ENCODE data around the gene NCAM2. TPM values are rescaled to one million over a fixed set of nuclear protein-coding genes. Genes with fewer than 3 reads are reported as not detected.

NCAM2 gene
- total and polyA plus RNA-seq, 2 donors, result 0.34 to 0.52 TPM

DNA sequence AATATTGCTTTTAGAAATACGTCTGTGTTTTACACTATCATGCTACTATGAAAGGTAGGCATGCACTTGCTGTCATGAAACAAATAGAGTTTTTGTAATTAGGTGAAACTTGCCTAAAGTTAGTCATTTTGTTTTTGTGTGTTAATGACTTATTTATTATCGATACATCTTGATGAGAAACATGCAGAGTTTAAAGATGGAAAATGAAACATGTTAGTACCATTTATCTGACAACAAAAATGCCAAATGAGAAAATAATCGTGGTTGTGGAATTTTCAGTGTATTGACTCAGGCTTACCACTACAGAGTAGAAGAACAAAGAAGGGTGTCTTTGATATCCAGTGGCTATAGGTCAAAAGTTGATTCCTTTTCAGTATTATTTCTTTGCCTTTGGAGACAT is 105.5 kb downstream of the NCAM2 start:
- H3K27ac ChIP-seq (ENCODE audit: low read depth in 1 of 2, low read length in 1 of 2), result no peak overlapping the region
- no peaks in the 10 kb centered on the region for H3K9me3 ChIP-seq (ENCODE audit: control insufficient read depth in 2 of 2, insufficient read depth in 1 of 2, low read length in 1 of 2)
- DNase-seq (ENCODE audit: low read depth in 6 of 9, low spot score in 9 of 9), result no peak
- H3K4me3 ChIP-seq (ENCODE audit: low read length in 2 of 2), result no peak overlapping the region
- no peaks in the 10 kb centered on the region for H3K4me1 ChIP-seq (ENCODE audit: control insufficient read depth in 2 of 2, insufficient read depth in 2 of 2, low read length in 2 of 2)
- no peaks in the 10 kb centered on the region for H3K36me3 ChIP-seq (ENCODE audit: control insufficient read depth in 2 of 2, insufficient read depth in 2 of 2, low read length in 1 of 2)
- no peaks in the 10 kb centered on the region for H3K27me3 ChIP-seq (ENCODE audit: control insufficient read depth in 2 of 2, insufficient read depth in 1 of 2, low read length in 1 of 2)
- 88% methylated on average over 3 of the region's 3 CpGs for WGBS

DNA sequence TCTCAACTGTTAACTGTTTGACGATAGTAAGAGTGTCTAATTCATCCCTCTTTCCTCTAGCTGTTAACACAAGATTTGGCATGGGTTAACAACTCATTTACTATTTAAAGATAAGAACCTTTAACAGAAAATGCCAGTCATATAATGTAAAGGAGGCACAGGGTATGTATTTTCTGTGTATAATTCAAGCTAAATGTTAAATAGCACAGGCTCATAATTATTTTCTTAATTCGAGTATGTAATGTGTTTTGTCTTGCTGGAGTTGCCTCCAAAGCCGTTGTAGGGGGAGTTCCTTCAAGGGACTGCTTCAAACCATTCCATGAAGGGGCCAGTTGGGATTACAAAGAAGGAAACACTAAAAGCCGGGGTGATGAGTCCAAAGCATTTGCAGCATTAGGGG is 111.5 kb downstream of the NCAM2 start:
- no peaks in the 10 kb centered on the region for H3K9me3 ChIP-seq (ENCODE audit: control insufficient read depth in 2 of 2, insufficient read depth in 1 of 2, low read length in 1 of 2)
- no peak for DNase-seq (ENCODE audit: low read depth in 6 of 9, low spot score in 9 of 9)
- H3K36me3 ChIP-seq (ENCODE audit: control insufficient read depth in 2 of 2, insufficient read depth in 2 of 2, low read length in 1 of 2), result no peaks in the 10 kb centered on the region
- 91% methylated on average over 4 of the region's 4 CpGs for WGBS
- no peak overlapping the region for H3K27ac ChIP-seq (ENCODE audit: low read depth in 1 of 2, low read length in 1 of 2)
- H3K27me3 ChIP-seq (ENCODE audit: control insufficient read depth in 2 of 2, insufficient read depth in 1 of 2, low read length in 1 of 2), result no peaks in the 10 kb centered on the region
- H3K4me3 ChIP-seq (ENCODE audit: low read length in 2 of 2), result no peak overlapping the region
- no peaks in the 10 kb centered on the region for H3K4me1 ChIP-seq (ENCODE audit: control insufficient read depth in 2 of 2, insufficient read depth in 2 of 2, low read length in 2 of 2)

DNA sequence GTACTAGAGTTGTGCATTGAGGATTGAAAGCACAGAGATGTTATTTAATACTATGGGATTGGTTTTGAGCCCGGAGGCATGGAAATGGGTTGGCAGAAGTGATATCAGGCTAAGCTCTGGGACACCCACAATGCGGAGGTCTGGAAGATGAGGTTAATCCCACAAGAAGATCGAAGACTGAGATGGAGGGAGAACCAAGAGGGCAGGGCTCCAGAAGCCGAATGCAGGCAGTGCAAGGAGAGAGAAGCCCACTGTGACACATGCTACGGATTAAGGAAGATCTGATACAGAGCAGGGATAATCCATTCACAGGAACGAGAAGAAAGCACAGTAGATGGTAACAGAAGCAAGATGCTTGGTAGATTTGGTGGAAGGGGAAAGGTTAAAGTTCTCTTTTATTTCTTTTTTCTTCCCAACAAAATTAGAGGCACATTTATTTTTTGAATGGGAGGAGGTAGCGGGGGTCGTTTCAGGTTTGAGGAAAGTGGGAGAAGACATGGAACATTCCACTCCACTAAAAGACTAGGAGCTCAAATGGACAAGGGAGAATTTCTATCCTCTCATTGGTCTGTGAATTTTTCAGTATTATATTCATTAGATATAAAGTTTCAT is 113.2 kb downstream of the NCAM2 start:
- no peak overlapping the region for H3K4me3 ChIP-seq (ENCODE audit: low read length in 2 of 2)
- H3K27ac ChIP-seq (ENCODE audit: low read depth in 1 of 2, low read length in 1 of 2), result no peak overlapping the region
- WGBS, result 92% methylated on average over 8 of the region's 8 CpGs
- H3K27me3 ChIP-seq (ENCODE audit: control insufficient read depth in 2 of 2, insufficient read depth in 1 of 2, low read length in 1 of 2), result no peaks in the 10 kb centered on the region
- no peak for DNase-seq (ENCODE audit: low read depth in 6 of 9, low spot score in 9 of 9)
- no peaks in the 10 kb centered on the region for H3K9me3 ChIP-seq (ENCODE audit: control insufficient read depth in 2 of 2, insufficient read depth in 1 of 2, low read length in 1 of 2)
- H3K4me1 ChIP-seq (ENCODE audit: control insufficient read depth in 2 of 2, insufficient read depth in 2 of 2, low read length in 2 of 2), result no peaks in the 10 kb centered on the region
- no peaks in the 10 kb centered on the region for H3K36me3 ChIP-seq (ENCODE audit: control insufficient read depth in 2 of 2, insufficient read depth in 2 of 2, low read length in 1 of 2)

DNA sequence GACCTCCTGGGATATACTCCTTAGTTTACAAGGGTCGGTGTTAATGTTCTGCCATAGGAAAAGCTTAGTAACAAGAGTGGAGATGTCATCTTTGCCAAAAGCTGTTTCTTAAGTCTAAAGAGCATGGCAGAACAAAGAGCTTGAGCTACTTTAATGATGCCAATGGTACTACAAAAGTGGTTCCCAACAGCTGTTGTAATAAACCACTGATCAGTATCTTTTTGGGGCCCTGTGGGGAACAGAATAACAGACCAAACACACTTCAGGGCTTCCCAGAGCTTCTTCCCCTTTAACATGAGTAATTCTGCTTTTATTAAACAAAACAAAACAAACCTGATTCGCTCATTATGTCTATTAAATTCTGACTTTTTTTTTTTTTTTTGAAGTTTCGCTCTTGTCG is 116.3 kb downstream of the NCAM2 start:
- no peak for DNase-seq (ENCODE audit: low read depth in 6 of 9, low spot score in 9 of 9)
- Histone ChIP-seq H3K27me3 (ENCODE audit: control insufficient read depth in 2 of 2, insufficient read depth in 1 of 2, low read length in 1 of 2) (no peaks in the 10 kb centered on the region), H3K4me1 (ENCODE audit: control insufficient read depth in 2 of 2, insufficient read depth in 2 of 2, low read length in 2 of 2) (no peaks in the 10 kb centered on the region), H3K27ac (ENCODE audit: low read depth in 1 of 2, low read length in 1 of 2) (no peak overlapping the region), H3K36me3 (ENCODE audit: control insufficient read depth in 2 of 2, insufficient read depth in 2 of 2, low read length in 1 of 2) (no peaks in the 10 kb centered on the region), H3K9me3 (ENCODE audit: control insufficient read depth in 2 of 2, insufficient read depth in 1 of 2, low read length in 1 of 2) (no peaks in the 10 kb centered on the region), H3K4me3 (ENCODE audit: low read length in 2 of 2) (no peak overlapping the region)
- 94% methylated on average over 4 of the region's 4 CpGs for WGBS

DNA sequence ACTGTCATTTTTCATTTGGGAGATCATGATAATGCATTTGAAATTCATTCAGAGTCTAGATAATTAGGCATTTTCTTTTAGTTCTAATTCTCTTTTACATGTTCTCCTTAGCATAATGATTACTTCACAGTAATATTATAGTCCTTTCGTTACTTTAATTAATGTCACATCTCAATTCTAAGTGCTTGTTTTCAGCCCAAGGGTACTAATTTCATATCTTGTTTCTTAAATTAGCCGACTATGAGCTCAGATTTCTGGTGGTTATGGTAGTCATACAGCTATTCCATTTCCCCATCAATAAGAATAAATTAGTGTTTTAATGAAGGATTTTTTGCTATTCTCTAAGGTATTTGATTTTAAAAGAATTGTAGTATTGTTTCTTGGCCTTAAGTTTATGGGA is 120.9 kb downstream of the NCAM2 start:
- Histone ChIP-seq H3K9me3 (ENCODE audit: control insufficient read depth in 2 of 2, insufficient read depth in 1 of 2, low read length in 1 of 2) (no peaks in the 10 kb centered on the region), H3K4me3 (ENCODE audit: low read length in 2 of 2) (no peak overlapping the region), H3K27ac (ENCODE audit: low read depth in 1 of 2, low read length in 1 of 2) (no peak overlapping the region), H3K4me1 (ENCODE audit: control insufficient read depth in 2 of 2, insufficient read depth in 2 of 2, low read length in 2 of 2) (no peaks in the 10 kb centered on the region), H3K36me3 (ENCODE audit: control insufficient read depth in 2 of 2, insufficient read depth in 2 of 2, low read length in 1 of 2) (no peaks in the 10 kb centered on the region), H3K27me3 (ENCODE audit: control insufficient read depth in 2 of 2, insufficient read depth in 1 of 2, low read length in 1 of 2) (no peaks in the 10 kb centered on the region)
- 90% methylated on average over 2 of the region's 2 CpGs for WGBS
- no peak for DNase-seq (ENCODE audit: low read depth in 6 of 9, low spot score in 9 of 9)

DNA sequence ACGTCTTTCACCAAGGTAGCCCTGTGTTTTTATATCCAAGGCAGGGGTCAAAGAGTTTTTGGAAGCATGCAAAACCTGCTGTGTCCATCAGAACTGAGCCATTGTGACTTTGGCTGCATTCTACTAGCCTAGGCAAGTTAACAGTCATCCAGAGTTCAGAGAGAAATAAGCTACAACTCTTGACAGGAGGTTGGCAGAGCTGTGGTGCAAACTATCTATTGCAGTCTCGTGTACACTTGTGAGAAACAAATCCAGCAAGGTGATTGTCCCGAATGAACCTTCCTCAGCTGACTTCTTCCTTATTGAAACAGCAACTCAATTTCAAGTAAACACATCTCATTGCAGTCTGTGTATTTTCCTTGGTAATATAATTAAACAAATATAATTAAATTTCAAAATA is 124.5 kb downstream of the NCAM2 start:
- no peak for DNase-seq (ENCODE audit: low read depth in 6 of 9, low spot score in 9 of 9)
- H3K27me3 ChIP-seq (ENCODE audit: control insufficient read depth in 2 of 2, insufficient read depth in 1 of 2, low read length in 1 of 2), result no peaks in the 10 kb centered on the region
- no peaks in the 10 kb centered on the region for H3K4me1 ChIP-seq (ENCODE audit: control insufficient read depth in 2 of 2, insufficient read depth in 2 of 2, low read length in 2 of 2)
- no peaks in the 10 kb centered on the region for H3K9me3 ChIP-seq (ENCODE audit: control insufficient read depth in 2 of 2, insufficient read depth in 1 of 2, low read length in 1 of 2)
- WGBS, result 93% methylated on average over 3 of the region's 3 CpGs
- H3K36me3 ChIP-seq (ENCODE audit: control insufficient read depth in 2 of 2, insufficient read depth in 2 of 2, low read length in 1 of 2), result no peaks in the 10 kb centered on the region
- H3K27ac ChIP-seq (ENCODE audit: low read depth in 1 of 2, low read length in 1 of 2), result no peak overlapping the region
- H3K4me3 ChIP-seq (ENCODE audit: low read length in 2 of 2), result no peak overlapping the region

DNA sequence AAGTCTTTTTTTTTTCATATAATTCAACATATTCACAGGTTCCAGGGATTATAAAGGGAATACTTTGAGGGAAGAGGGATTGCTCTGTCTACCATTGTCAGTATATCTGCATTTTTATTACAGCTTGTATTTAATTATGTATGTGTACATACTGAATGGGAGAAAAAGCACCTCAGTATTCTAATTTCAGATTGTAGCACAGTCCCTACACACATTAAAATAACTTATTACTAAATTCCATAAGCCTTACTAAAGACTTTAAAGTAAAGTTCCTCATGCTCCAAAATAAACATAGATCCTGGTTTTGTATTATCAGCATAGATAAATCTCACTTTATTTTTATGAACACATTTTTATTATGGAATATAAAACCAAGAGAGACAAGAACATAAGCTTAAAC is 134.2 kb downstream of the NCAM2 start:
- no peaks in the 10 kb centered on the region for H3K36me3 ChIP-seq (ENCODE audit: control insufficient read depth in 2 of 2, insufficient read depth in 2 of 2, low read length in 1 of 2)
- DNase-seq (ENCODE audit: low read depth in 6 of 9, low spot score in 9 of 9), result no peak
- H3K9me3 ChIP-seq (ENCODE audit: control insufficient read depth in 2 of 2, insufficient read depth in 1 of 2, low read length in 1 of 2), result no peaks in the 10 kb centered on the region
- no peak overlapping the region for H3K4me3 ChIP-seq (ENCODE audit: low read length in 2 of 2)
- no peaks in the 10 kb centered on the region for H3K27me3 ChIP-seq (ENCODE audit: control insufficient read depth in 2 of 2, insufficient read depth in 1 of 2, low read length in 1 of 2)
- H3K4me1 ChIP-seq (ENCODE audit: control insufficient read depth in 2 of 2, insufficient read depth in 2 of 2, low read length in 2 of 2), result no peaks in the 10 kb centered on the region
- no peak overlapping the region for H3K27ac ChIP-seq (ENCODE audit: low read depth in 1 of 2, low read length in 1 of 2)

DNA sequence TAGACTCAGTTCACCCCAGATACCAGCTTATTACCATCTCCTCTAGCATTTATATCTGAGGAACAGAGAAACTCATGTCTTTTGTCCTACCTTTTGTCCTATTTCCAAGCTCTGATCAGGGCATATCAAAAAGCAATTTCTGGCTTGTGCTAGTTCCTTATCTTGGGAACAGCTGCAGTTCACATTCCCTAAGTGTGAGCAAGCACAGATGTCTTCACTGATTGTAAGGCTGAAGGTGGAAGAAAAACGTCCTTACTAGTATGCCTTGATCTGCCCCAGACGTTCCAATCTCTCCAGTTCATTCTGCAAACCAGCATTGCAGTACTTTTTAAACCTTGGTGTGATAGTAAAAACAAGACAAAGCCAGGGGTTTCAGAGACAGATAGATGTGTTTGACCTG is 139.8 kb downstream of the NCAM2 start:
- H3K9me3 ChIP-seq (ENCODE audit: control insufficient read depth in 2 of 2, insufficient read depth in 1 of 2, low read length in 1 of 2), result no peaks in the 10 kb centered on the region
- 46% methylated on average over 2 of the region's 2 CpGs for WGBS
- no peaks in the 10 kb centered on the region for H3K4me1 ChIP-seq (ENCODE audit: control insufficient read depth in 2 of 2, insufficient read depth in 2 of 2, low read length in 2 of 2)
- H3K27me3 ChIP-seq (ENCODE audit: control insufficient read depth in 2 of 2, insufficient read depth in 1 of 2, low read length in 1 of 2), result no peaks in the 10 kb centered on the region
- no peak for DNase-seq (ENCODE audit: low read depth in 6 of 9, low spot score in 9 of 9)
- H3K36me3 ChIP-seq (ENCODE audit: control insufficient read depth in 2 of 2, insufficient read depth in 2 of 2, low read length in 1 of 2), result no peaks in the 10 kb centered on the region
- H3K27ac ChIP-seq (ENCODE audit: low read depth in 1 of 2, low read length in 1 of 2), result no peak overlapping the region
- H3K4me3 ChIP-seq (ENCODE audit: low read length in 2 of 2), result no peak overlapping the region

DNA sequence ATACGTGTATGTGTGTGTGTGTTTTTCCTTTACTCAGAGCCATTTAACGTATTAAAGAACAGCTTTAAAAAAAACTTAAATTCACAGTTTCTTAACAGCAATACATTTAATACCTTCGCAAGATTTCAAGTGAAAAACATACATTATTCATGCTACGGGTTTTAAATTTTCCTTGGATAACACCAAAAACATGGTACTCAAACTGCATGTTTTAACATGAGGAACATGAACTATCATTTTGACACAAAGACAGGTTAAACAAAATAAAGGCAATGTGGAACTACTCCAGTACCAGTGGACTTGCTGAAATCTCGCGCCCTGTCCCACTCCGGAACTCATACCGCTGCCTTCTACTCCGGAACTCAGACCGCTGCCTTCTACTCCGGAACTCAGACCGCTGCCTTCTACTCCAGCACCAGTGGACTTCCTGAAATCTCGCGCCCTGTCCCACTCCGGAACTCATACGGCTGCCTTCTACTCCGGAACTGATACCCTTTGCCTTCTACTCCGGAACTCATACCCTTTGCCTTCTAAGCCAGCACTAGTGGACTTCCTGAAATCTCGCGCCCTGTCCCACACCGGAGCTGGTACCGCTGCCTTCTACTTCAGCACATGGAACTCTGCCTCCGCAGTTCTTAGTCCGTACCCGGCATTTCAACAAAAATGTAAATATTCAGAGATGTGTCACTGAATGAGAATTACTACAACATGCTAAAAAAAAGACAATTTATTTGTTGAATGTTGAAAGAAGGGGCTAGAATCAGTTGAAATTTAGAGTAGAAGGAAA is 148.6 kb downstream of the NCAM2 start:
- H3K4me3 ChIP-seq (ENCODE audit: low read length in 2 of 2), result no peak overlapping the region
- WGBS, result 98% methylated on average over 25 of the region's 25 CpGs
- no peaks in the 10 kb centered on the region for H3K9me3 ChIP-seq (ENCODE audit: control insufficient read depth in 2 of 2, insufficient read depth in 1 of 2, low read length in 1 of 2)
- H3K36me3 ChIP-seq (ENCODE audit: control insufficient read depth in 2 of 2, insufficient read depth in 2 of 2, low read length in 1 of 2), result no peaks in the 10 kb centered on the region
- no peak for DNase-seq (ENCODE audit: low read depth in 6 of 9, low spot score in 9 of 9)
- no peaks in the 10 kb centered on the region for H3K4me1 ChIP-seq (ENCODE audit: control insufficient read depth in 2 of 2, insufficient read depth in 2 of 2, low read length in 2 of 2)
- H3K27me3 ChIP-seq (ENCODE audit: control insufficient read depth in 2 of 2, insufficient read depth in 1 of 2, low read length in 1 of 2), result no peaks in the 10 kb centered on the region
- no peak overlapping the region for H3K27ac ChIP-seq (ENCODE audit: low read depth in 1 of 2, low read length in 1 of 2)

Measured in thymus (tissue), 11 donors.